NCI-H128 (cell line): ENCODE measurements around the gene CROCC2.

Experiments
- DNase-seq: peaks from one replicate; lab custom pipeline; 2025; ENCODE audit not compliant: unreplicated experiment; lab: John Stamatoyannopoulos, UW

The CROCC2 gene

DNA sequence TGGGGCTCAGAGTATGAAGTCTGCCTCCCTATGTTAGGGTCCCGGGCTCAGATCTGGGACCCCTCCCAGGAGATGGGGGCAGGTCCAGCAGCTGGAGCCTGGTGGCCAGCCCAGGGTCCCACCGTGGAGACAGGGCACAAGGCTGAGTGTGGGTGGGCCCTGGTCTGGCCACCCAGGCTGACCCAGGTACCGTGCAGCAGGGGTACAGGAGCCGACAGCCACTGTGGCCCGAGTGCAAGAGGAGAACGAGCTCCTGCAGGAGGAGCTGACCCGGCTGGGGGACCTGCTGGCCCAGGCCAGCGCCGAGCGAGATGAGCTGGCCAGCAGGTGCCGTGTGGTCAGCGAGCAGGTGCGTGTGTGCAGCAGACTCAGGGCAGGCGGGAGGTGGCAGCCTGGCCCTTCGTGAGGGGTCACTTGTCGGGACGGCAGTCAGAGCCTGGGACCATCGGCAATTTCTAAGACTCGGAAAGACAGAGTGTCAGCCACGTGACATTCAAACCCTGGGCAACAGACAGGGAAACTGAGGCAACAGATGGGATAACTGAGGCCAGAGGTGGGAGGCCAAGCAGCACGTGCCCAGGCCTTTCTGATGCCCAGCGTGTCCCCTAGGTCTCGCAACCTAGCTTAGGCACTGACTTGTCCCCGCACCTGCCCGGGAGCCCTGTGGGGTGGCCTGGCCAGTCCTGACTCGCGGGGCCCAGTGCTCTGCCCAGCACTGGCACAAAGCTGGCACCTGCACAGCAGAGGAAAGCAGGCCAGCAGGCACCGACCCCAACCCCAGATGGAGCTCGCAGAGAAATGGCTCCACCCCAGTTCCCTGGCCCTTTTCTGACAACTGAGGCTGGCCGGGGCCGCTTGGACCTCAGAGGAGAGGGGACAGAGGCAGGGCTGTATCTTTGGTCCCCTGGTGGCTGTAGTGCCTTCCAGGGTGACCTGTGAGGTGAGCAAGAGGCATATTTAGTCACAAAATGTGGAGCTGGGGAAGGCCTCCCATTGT, 13.9 kb downstream of the CROCC2 start:
- no peak for DNase-seq

DNA sequence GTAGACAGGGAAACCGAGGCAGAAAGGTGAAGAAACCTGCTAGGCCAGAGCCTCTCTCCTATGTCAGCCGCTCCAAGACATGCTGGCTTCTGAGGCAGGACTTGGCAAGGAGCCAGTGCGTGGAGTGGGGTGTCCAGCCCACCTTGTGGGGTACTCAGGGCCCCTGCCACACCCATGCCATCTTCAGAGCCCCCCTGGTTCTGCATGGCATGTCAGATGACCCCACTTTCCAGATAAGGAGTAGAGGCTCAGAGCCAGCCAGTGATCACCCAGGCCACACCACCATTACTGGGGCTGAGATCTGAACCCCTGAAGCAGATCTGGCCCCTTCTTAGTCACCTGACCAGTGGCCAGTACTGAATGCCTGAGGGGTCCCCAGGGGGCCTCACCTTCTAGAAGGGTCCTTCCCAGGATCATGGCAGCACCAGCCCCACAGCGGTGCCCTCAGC, 14.7 kb downstream of the CROCC2 start:
- DNase-seq, result no peak

DNA sequence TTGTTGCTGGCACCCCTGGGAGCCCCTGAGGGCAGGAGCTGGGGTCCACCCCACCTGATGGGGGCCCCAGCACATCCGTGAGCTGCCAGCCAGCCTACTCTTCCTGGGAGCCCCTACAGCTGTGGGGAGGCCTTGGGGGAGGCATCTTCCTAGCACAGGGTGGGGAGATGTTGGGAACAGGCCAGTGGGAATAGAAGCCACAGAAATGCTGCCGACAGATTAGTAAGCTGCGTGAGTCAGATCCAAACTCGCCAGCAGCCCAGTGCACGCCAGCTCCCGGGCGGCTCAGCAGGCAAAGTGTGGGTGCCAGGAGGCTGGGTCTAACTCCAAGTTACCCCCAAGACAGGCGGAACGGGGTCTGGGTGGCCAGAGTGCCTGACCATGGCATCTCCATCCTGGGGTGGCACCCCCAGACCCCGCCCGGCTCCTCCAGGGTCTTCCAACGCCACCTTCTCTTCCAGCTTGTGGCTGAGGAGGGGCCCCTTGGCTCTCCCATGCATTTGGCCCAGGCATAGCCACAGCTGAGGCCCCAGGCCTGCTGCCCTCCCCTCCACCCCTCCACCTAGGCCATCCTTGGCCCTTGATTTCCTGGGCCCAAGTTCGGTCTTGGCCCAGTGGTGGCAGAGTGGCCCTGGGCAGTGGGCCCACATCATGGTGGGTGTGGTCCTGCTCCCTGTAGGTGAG, 15.3 kb downstream of the CROCC2 start:
- no peak for DNase-seq

DNA sequence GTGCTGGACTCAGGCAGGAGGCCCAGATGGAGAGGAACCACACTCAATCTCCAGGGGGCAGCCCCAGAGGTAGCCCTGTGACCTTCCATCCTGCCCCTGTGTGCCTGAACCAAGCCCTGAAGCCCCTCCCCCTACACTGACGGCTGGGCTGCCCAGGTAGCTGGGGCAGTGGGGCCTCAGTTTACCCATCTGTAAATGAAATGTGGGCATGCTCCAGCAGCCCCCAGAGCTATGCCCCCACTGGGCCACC, 15.8 kb downstream of the CROCC2 start:
- no peak for DNase-seq

DNA sequence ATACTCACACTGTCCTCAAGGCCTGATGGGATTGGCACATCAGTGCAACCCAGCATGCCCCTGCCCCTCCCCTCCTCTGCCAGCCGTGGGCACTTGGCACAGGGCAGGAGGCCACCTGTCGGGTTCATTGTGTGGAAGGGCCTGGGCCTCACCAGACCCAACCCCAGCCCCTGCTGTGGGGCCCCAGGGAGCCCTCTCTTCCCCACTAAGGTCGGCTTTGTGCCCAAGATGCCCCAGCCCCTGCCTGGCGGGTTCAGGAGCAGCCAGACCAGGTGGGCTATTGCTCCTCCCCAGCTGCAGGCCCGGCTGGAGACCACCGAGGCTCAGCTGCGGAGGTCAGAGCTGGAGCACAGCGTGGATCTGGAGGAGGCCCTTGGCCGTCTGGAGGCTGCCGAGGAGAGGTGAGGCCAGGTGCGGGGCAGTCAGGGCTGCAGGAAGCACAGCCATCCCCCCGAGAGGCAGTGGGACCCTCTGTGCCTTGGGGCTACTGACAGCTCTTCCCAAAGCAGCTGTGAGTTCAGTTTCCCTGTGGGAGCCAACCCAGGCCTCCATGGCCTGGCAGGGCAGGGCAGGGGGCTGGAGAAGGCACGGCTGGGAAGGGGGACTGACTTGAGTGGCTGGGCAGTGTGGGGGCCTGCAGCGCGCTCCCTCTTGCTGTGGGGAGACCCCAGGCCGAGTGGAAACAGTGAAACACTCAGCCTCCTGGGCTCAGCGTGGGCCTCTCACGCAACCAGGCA, 16.3 kb downstream of the CROCC2 start:
- no peak for DNase-seq

DNA sequence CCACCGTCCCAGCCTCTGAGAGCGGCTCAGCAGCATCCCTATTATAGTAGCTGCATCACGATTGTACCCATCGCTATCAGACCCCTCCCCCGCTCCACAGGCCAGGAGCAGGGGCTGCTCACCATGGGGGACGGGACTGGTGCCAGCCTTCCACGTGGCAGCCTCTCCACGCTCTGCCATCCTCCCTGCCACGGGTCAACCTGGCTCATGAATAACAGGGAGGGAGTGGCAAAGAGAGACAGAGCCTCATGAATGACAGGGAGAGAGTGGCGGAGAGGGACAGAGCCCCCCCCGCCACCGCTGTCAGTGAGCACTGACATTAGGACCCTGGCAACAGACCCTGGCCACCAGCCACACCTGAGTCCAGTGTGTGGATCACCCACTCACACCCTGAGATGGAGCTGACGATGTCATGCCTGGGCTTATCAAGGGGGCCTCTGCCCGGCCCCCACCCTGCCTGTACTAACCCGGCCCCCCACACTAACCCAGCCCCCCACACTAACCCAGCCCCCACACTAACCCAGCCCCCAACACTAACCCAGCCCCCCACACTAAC, 16.9 kb downstream of the CROCC2 start:
- no peak for DNase-seq

DNA sequence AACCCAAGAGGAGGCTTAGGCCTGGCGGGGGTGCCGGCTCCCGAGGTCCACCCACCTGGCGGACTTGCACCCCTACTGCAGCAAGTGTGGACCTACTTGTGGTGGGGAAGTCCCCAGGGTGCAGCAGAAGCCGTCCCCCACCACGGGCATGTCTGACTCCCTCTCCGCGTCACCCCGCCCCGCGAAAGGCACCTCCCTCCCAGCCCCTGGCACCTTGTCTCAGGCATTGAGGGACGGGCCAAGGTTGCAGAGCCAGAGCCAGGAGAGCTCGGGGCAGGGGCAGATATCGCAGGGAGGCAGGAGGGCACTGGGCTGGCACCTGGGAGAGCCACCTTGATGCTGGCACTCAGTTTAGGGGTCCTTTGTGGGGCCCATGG, 19.0 kb downstream of the CROCC2 start:
- no peak for DNase-seq

DNA sequence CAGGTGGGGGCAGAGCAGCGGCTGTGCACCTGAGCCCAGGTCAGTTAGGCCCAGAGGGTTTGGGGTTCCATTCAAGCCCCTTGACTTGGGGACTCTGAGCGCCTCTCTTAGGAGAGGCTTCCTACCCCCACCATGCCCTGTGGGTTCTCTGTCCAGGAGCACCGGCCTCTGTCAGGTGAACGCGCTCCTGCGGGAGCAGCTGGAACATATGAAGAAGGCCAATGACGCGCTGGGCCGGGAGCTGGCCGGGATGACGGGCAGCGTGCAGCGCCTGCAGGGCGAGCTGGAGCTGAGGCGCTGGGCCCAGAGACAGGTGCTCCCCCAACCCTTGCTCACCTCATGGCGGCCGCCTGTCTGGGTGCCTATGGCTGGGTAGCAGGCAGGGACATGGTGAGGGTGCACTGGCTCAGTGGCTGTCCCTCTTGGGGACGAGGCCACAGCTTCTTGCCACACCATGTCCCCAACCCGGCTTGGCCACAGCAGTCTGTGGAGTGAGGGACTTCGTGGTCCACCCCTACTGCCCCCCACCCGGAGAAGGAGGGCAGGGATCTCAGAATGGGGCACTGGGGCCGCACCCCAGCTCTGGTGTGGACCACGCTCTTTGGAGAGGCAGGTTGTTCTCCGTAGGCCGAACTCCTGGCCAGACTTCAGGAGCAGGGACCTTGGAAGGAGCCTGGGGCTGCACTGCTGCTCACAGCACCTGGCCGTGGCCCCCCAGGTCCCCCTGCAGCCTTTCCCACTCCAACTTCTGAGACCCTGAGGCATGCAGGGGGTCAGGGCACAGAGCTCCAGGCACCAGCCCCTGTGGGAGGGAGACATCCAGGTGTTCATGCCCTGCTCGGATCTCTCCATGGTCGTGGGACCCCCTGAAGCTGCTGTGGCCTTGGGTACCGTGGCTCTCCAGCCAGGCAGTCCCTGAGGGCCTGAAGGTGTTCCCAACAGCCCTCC, 19.7 kb downstream of the CROCC2 start:
- DNase-seq, result no peak

DNA sequence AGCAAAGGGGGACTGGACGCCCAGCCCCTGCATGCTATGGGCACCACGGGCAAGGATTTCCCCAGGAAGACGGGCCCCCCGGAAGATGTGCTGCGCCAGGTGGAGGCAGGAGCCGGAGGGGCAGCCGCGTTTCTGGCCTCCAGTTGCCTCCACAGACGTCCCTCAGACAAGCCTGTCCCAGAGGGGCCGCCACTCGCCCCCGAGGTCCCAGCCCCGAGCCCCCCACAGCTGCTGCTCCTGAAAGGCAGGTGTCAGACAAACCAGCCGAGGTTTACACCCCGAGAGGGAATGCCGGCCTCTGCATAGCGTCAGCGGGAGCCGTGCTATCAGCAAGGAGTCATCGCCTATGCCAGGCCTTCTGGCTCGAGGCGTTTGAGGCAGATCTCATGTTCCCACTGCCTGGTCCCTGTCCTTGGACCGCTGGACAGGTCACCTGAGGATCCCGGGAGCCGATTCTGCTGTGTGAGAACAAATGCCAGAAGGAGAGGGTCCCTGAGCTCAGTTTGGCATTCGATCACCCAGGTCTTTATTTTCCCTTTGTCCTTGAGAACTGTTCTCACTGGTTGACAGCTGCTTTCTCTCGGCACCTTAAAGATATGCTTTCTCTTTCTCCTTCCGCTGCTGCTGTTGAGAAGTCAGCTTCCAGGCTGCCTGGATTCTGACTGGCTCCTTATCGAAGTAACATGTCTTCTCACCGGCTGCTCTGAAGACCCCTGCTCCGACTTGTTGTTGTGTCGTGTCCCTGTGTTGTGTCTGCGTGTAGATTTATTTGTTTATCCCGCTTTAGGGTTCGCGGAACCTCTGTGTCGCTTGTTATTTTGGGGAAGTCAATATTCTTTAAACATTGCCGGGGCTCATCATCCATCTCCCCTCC, 20.6 kb downstream of the CROCC2 start:
- DNase-seq, result no peak

DNA sequence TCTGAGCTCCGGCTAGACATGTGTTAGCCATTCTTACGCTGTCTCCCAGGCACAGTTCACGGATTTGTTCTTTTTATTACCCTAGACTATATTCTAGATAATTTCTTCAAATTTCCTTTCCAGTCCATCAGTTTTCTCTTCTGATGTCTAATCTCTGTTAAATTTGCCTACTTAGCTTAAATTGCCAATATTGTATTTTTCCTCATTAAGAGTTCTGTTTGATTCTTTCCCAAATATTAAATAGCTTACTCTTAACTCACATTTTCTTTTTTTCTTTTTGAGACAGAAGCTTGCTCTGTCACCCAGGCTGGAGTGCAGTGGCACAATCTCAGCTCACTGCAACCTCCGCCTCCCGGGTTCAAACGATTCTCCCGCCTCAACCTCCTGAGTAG, 21.2 kb downstream of the CROCC2 start:
- DNase-seq, result no peak

DNA sequence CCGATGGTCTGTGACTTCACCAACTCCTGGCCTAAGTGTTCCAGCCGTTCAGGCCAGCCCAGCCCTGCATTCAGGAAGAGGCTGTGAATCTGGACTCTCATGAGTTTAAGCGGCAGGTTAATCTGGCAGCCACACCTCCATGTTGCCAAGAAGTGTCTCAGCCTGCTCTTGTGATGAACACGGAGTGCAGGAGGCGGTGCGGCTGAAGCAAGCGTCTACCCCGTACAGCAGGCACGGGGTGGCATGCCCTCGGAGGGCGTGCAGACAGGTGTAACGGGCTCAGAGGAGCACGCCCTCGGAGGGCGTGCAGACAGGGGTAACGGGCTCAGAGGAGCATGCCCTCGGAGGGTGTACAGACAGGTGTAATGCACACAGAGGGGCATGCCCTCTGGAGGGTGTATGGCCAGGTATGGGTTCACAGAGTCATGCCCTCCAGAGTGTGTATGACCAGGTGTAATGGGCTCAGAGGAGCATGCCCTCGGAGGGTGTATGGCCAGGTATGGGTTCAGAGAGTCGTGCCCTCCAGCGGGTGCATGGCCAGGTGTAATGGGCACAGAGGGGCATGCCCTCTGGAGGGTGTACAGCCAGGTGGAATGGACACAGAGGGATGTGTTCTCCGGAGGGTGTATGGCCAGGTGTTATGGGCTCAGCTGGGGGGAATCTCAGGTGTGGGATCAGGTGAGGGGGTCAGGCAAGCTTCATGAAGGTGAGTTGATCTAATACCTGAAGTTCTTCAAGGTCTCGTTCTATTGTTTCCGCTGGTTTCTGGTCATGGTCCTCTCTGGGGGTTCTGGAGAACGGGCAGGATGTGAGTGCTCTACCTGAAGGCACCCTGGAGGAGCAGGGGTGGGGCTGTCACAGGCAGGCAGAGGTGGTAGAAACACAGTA, 22.6 kb downstream of the CROCC2 start:
- DNase-seq, result no peak

DNA sequence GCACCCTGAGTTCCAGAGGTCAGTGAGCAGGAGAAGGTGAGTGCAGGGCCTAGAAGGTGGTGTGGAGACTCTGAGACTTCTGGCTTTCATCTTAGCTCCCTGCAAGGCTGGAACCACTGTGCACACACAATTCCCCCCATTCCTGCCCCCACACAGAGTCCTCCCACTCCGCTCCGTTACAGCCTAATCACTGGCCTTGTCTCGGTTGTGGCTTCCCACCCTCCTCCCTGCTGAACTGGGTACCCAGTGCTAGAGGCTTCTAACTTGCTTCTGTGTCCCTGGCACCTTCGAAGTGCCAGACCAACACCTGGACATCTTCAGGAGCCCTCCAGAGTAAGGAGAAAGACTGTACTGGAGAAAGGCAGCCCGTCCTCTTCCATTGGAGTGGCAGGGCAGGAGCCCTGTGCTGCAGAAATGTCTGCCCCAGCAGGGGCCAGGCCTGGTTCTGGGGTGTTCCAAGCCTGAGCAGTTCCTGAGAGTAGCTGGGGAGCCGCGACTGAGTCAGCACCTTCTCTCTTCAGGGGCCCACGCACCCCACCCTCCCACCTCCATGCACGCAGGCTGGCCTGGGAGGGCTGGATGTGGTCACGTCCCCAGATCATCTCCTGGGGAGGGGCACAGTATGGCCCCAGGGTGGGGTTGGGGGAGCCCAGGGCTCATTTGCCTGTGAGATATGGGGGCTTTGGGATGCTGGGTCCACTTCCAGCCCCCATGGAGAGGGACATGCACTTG, 23.4 kb downstream of the CROCC2 start:
- no peak for DNase-seq

DNA sequence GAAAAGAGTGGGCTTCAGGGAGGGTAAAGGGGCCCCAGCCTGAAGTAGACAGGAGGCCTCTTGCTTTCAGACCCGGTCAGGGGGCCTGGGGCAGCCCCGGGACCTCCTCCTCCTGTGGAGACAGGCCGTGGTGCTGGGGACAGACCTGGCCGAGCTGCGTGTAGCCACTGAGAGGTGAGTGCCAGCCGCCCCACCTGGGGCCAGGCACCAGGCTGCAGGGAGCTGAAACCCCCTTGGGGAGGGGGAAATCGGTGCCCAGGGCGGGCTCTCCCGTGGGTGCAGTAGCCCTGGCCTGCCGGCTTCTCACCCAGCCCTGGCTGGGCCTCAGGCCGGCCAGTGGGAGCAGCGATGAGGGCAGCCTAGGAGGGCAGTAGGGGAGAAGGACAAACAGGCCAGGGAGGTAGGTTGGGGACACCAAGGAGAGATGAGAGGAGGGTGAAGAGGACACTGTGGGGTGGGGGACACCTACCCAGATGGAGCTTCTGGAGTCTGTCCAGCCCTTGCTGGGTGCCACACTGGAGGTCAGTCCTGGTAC, 24.0 kb downstream of the CROCC2 start:
- DNase-seq, result no peak

DNA sequence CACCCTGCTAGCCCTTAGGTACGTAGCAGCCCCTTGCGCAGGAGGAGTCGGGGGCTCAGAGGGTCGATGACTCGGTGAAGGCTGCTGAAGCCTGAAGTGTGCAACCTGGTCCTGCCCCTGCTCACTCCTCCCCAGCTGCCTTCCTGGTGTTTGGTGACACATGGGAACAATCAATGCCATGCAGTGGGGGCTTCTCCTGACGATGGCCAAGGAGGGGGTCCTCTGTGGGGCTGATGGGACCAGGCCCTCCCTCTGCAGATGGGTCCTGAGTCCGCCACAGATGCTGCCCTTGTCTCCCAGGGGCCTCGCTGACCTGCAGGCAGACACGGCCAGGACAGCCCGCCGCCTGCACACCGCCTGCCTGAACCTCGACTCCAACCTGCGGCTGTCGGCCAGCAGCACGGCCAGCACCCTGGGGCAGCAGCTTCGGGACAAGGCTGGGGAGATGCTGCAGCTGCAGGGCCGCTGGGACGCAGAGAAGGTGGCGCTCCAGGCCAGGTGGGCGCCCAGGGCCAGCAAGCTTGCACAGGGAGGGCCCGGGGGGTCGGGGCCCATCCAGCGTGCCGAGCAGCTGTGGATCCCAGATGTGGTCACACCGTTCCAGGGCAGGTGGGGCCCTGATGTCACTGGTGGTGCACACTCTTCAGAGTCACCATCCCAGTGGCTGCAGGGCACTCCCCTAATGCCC, 24.6 kb downstream of the CROCC2 start:
- no peak for DNase-seq

DNA sequence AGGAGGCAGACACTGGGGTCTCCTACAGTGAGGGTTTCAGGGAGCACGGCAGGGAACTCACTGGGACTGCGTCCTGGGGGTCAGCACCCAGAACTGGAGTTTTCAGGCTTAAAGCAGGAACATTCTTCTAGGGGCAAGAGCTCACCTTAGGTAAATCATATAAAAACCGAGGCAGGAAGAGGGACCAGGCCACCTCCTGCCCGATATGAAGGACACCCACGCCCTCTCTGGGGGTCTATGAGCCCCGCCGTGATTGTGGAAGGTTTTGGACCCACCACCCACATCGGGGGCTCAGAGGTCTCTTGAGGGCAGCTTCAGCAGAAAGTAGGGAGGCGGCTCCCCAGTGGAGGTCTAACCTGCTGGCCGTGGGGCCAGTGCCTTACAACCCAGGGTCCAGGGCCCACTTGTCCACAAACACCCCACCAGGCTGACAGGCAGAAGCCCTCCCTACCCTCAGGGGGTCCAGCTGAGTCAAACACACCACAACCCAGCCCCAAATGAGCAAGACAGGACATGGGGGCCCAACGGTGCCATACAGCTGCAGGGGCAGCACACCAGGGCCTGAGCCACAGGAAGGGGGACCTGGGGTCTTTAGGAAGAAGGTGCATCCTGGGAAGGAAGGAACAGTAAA, 25.3 kb downstream of the CROCC2 start:
- DNase-seq, result no peak

DNA sequence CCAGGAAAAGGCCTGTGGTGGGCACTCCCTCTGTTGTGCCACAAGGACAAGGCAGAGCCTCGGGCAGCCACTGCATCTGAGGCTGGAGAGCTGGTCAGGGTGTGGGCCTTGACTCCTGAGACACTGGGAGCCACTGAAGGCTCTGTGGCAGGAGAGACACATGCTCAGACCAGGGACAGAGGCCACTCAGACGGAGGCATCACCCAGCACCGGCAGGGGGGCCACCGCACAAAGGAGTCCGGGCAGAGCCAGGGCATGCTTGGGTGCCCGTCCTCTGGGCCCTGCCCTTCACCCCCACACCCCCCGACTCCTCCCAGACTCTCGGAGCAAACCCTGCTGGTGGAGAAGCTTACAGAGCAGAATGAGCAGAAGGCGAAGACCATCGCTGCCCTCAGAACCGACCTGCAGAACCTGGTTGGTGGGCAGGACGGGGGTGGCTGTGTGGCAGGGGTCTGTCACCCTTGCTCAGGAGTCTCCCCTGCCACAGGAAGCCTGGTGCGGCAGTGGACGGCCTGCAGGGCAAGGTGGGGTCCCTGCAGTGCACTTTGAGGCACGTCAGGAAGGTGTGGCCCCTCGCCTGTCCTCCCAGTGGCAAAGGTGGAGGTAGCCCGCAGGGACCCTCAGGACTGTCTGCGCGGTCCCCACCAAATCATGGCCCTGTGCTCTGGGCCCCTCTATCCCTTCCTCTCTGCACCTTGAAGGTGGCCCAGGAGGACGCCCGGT, 26.0 kb downstream of the CROCC2 start:
- DNase-seq, result no peak
